ENCODE data around the gene SLC16A7.

SLC16A7 gene

GRCh38 chr12:59672273-59672672, 76.4 kb downstream of the SLC16A7 start:
- no peak for DNase-seq

- no peak for DNase-seq
Observed at GRCh38 chr12:59675461-59675860, 79.6 kb downstream of the SLC16A7 start.

- DNase-seq = no peak
Observed at GRCh38 chr12:59677857-59678256, 82.0 kb downstream of the SLC16A7 start.

- no peak for DNase-seq
Observed at GRCh38 chr12:59678759-59679411, 83.1 kb downstream of the SLC16A7 start.

GRCh38 chr12:59689776-59690175, 93.9 kb downstream of the SLC16A7 start:
- no peak for DNase-seq

GRCh38 chr12:59695379-59695778, 99.5 kb downstream of the SLC16A7 start:
- DNase-seq = no peak

- DNase-seq = no peak
Observed at GRCh38 chr12:59698600-59698999, 102.8 kb downstream of the SLC16A7 start.

GRCh38 chr12:59699421-59700152, 103.8 kb downstream of the SLC16A7 start:
- no peak for DNase-seq

GRCh38 chr12:59700153-59700450, 104.3 kb downstream of the SLC16A7 start:
- no peak for DNase-seq

GRCh38 chr12:59708064-59708463, 112.2 kb downstream of the SLC16A7 start:
- no peak for DNase-seq

- no peak for DNase-seq
Observed at GRCh38 chr12:59708484-59708883, 112.7 kb downstream of the SLC16A7 start.

GRCh38 chr12:59710004-59710628, 114.3 kb downstream of the SLC16A7 start:
- DNase-seq = no peak

- no peak for DNase-seq
Observed at GRCh38 chr12:59710964-59711363, 115.1 kb downstream of the SLC16A7 start.

- no peak for DNase-seq
Observed at GRCh38 chr12:59715434-59715833, 119.6 kb downstream of the SLC16A7 start.

GRCh38 chr12:59716043-59716442, 120.2 kb downstream of the SLC16A7 start:
- DNase-seq = no peak

GRCh38 chr12:59717436-59717835, 121.6 kb downstream of the SLC16A7 start:
- DNase-seq = no peak

- DNase-seq = no peak
Observed at GRCh38 chr12:59719701-59720100, 123.9 kb downstream of the SLC16A7 start.

GRCh38 chr12:59723520-59723919, 127.7 kb downstream of the SLC16A7 start:
- DNase-seq = no peak

- no peak for DNase-seq
Observed at GRCh38 chr12:59724011-59724695, 128.3 kb downstream of the SLC16A7 start.

GRCh38 chr12:59733200-59733599, 137.4 kb downstream of the SLC16A7 start:
- no peak for DNase-seq

GRCh38 chr12:59734371-59734770, 138.5 kb downstream of the SLC16A7 start:
- no peak for DNase-seq

GRCh38 chr12:59735231-59735630, 139.4 kb downstream of the SLC16A7 start:
- no peak for DNase-seq

GRCh38 chr12:59736359-59736758, 140.5 kb downstream of the SLC16A7 start:
- no peak for DNase-seq

- DNase-seq = no peak
Observed at GRCh38 chr12:59736786-59737185, 141.0 kb downstream of the SLC16A7 start.

All from hippocampal formation (tissue), 2 donors.